ENCODE results near the gene SNCAIP.

- TF ChIP-seq EZH2 (IDR thresholded peaks at IDR 0.05; ENCODE audit: low read length, missing control alignments) (no peak), CTCF (conservative IDR thresholded peaks at IDR 0.05 in 1 of 2, IDR thresholded peaks at IDR 0.05 in 1 of 2; ENCODE audit: low read depth in 1 of 2, low read length in 2 of 2) (no peak)
These were observed 88.3 kb downstream of the SNCAIP start for GRCh38 chr5:122400341-122400740.

Measured in fibroblast of lung (primary cell).